Peyer's patch (tissue), 4 donors: ENCODE results near the gene RFX3. TPM values are rescaled to one million over a fixed set of nuclear protein-coding genes. Genes with fewer than 3 reads are reported as not detected.

Source experiments
- DNase-seq, 3 donors: peaks; one replicate each; pipeline ENCODE4 v3.0.0-alpha.2; 2017 to 2019
- H3K27ac ChIP-seq, 4 donors: fragments of 200-600 bp; sonication (generic); one replicate each; pipeline ENCODE4 v1.5.1; 2016 to 2019
- H3K27me3 ChIP-seq, 2 donors: fragments of 200-600 bp; sonication (generic); one replicate each; pipeline ENCODE4 v1.5.1; 2019
- H3K36me3 ChIP-seq, 3 donors: fragments of 200-600 bp; sonication (generic); one replicate each; pipeline ENCODE4 v1.5.1; 2016 to 2019
- H3K4me1 ChIP-seq, 4 donors: fragments of 200-600 bp; sonication (generic); one replicate each; pipeline ENCODE4 v1.5.1; 2016 to 2019
- H3K4me3 ChIP-seq, 4 donors: fragments of 200-600 bp; sonication (generic); 1 replicate in 3 of 4; 2 replicates in 1 of 4; pipeline ENCODE4 v1.5.1; 2016 to 2019; ENCODE audit warnings: mild to moderate bottlenecking in 1 of 4
- H3K9me3 ChIP-seq, 4 donors: fragments of 200-600 bp; sonication (generic); one replicate each; pipeline ENCODE4 v1.5.1; 2016 to 2019; ENCODE audit warnings: mild to moderate bottlenecking in 1 of 4
- POLR2A ChIP-seq, 2 donors: fragments of 450-650 bp; IDR thresholded peaks; one replicate each; pipeline ENCODE4 v1.5.1; 2017; ENCODE audit warnings: antibody characterized with exemption in 2 of 2, mild to moderate bottlenecking in 2 of 2, moderate library complexity in 2 of 2
- total RNA-seq, 4 donors: library from RNA; depleted of rRNA; stranded (reverse); fragments of >200 nt; gene quantifications; one replicate each; pipeline ENCODE4 v1.1.0, GENCODE V29; 2016
- TF ChIP-seq, protein P1 (sequence below), 6 experiments: fragments of 450-650 bp in 4 of 6; fragments of 200-600 bp in 2 of 6; sonication (generic) in 1 of 6; IDR thresholded peaks; one replicate each; pipeline ENCODE4 v1.5.1; 2017 to 2019; ENCODE audit warnings: antibody characterized with exemption in 6 of 6, mild to moderate bottlenecking in 3 of 6, moderate library complexity in 1 of 6

The RFX3 gene
- total RNA-seq, 4 donors from 2014 or later = 3.9 to 31.4 (median 9.5) TPM

DNA sequence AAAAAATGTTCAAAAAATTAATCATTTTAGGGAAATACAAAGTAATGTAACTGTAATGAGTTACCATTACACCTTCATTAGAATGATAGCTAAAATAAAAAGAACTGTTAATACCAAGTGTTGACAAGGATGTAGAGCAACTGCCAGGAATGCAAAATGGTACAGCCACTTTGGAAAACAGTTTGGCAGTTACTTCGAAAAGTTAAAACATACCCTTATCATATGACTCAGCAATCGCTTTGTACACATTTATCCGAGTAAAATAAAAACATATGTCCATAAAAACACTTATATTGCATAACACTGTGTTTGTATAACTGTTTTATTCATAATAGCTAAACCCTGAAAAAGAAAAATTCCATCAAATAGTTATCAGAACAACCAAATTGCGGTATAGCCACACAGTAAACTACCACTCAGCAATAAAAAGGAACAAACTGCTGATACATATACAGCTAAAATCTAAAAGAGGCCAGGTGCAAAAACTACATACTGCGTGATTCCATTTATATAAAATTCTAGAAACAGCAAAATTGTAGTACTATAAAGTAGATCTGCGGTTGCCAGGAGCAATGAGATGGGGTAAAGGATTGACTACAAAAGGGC lies 61.7 kb downstream of the RFX3 start:
- no peak for DNase-seq
- Histone ChIP-seq H3K4me3 (no peak overlapping the region), H3K27me3 (no peaks in the 10 kb centered on the region), H3K27ac (no peak overlapping the region), H3K4me1 (no peaks in the 10 kb centered on the region), H3K36me3 (no peaks in the 10 kb centered on the region), H3K9me3 (no peaks in the 10 kb centered on the region)
- TF ChIP-seq, protein P1, sequence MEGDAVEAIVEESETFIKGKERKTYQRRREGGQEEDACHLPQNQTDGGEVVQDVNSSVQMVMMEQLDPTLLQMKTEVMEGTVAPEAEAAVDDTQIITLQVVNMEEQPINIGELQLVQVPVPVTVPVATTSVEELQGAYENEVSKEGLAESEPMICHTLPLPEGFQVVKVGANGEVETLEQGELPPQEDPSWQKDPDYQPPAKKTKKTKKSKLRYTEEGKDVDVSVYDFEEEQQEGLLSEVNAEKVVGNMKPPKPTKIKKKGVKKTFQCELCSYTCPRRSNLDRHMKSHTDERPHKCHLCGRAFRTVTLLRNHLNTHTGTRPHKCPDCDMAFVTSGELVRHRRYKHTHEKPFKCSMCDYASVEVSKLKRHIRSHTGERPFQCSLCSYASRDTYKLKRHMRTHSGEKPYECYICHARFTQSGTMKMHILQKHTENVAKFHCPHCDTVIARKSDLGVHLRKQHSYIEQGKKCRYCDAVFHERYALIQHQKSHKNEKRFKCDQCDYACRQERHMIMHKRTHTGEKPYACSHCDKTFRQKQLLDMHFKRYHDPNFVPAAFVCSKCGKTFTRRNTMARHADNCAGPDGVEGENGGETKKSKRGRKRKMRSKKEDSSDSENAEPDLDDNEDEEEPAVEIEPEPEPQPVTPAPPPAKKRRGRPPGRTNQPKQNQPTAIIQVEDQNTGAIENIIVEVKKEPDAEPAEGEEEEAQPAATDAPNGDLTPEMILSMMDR (IDR thresholded peaks at IDR 0.05) = no peak
- TF ChIP-seq POLR2A (IDR thresholded peaks at IDR 0.05) = no peak

DNA sequence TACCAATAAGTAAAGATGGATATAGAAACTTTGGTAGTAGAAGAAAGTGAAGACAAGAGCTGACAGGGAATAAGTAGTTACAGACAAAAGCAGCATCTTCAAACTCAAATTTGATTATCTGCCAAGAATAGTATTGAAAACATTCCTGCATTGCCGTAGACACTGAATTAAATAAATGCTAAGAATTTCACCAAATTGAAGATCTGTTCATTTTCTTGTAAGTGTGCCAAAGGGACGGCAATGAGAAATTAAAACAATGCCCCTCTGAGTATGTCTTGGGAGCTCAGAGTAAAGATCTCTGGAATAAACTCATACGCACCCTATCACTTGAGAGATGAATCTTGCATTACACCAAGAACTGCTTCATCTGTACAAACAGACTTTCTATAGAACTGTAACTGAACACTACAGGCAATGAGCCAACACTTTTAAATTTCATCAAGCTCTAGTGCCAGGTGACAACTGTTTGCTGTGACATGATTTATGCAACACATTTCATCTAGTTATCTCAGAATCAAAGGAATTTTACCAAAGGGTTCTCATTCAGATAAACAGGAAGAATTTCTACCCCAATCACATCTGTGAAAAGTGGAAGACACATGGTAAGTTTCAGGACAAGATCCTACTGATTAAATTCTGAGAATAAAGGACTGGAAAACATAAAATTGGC lies 66.9 kb downstream of the RFX3 start:
- H3K4me1 ChIP-seq = no peaks in the 10 kb centered on the region
- TF ChIP-seq, protein P1 (IDR thresholded peaks at IDR 0.05) = no peak
- no peak for TF ChIP-seq POLR2A (IDR thresholded peaks at IDR 0.05)
- H3K4me3 ChIP-seq = no peak overlapping the region

DNA sequence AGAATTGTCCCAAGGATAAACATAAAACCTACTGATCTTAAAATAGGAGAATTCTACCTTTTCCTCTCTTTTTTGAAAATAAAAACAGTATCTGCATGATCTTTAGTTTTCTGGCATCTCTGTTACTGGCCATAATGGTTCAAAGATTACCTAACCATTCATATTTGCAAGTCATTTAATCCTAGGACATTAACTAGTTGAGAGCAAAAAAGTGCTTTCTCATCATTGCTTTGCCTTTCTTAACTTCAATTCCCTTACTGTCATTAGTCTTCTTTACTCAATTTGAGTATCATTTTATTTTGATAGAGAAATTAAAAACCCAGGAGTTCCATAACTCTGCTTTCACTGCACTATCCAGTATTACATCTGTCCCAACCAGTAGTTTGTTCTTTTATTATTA lies 68.6 kb downstream of the RFX3 start:
- no peak overlapping the region for H3K27ac ChIP-seq
- H3K4me1 ChIP-seq = no peaks in the 10 kb centered on the region
- DNase-seq = no peak
- no peaks in the 10 kb centered on the region for H3K27me3 ChIP-seq
- H3K36me3 ChIP-seq = no peaks in the 10 kb centered on the region
- no peaks in the 10 kb centered on the region for H3K9me3 ChIP-seq
- TF ChIP-seq, protein P1 (IDR thresholded peaks at IDR 0.05) = no peak
- no peak for TF ChIP-seq POLR2A (IDR thresholded peaks at IDR 0.05)
- no peak overlapping the region for H3K4me3 ChIP-seq

More for the DNA sequence above, 66.9 kb downstream of the RFX3 start:
- H3K27me3 ChIP-seq = no peaks in the 10 kb centered on the region
- no peak for DNase-seq
- H3K9me3 ChIP-seq = no peaks in the 10 kb centered on the region
- no peaks in the 10 kb centered on the region for H3K36me3 ChIP-seq
- no peak overlapping the region for H3K27ac ChIP-seq

DNA sequence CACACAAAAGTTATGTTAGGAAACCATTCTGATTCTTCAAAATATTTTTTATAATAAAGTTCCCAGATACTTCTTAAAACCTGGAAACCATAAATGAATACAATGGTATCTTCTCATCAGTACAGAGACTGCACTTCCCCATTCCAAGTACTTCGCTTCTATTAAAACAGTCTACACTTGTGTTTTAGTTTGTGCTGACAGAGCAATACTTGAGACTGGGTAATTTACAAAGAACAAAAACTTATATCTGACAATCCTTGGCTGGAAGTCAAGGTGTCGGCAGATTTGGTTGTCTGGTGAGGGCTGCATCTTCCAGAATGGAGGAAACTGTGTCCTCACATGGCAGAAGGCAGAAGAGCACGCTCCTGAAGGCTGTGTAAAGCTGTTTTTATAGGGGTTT lies 70.1 kb downstream of the RFX3 start:
- Histone ChIP-seq H3K27ac (no peak overlapping the region), H3K4me1 (no peaks in the 10 kb centered on the region), H3K27me3 (no peaks in the 10 kb centered on the region), H3K9me3 (no peaks in the 10 kb centered on the region), H3K36me3 (no peaks in the 10 kb centered on the region), H3K4me3 (no peak overlapping the region)
- TF ChIP-seq POLR2A (IDR thresholded peaks at IDR 0.05) = no peak
- TF ChIP-seq, protein P1 (IDR thresholded peaks at IDR 0.05) = no peak
- DNase-seq = no peak

DNA sequence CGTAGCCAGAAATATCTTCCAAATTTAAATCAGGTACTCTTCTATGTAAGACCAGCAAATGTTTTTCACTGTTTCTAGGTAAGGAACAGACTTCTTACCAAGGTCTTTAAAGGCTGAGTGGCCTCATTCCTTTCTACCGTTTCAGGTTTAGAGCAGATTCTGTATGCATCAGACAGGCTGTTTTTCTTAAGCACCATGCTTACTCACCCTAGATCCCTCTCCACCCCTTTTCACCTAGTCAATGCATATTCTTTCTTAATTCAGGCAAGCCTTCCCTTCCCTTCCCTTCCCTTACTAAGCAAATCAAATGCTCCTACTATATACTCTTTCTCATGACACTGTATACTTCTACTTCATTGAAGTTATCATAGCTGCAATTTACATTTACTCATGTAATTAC lies 70.7 kb downstream of the RFX3 start:
- Histone ChIP-seq H3K9me3 (no peaks in the 10 kb centered on the region), H3K27me3 (no peaks in the 10 kb centered on the region), H3K4me3 (no peak overlapping the region), H3K27ac (no peak overlapping the region), H3K36me3 (no peaks in the 10 kb centered on the region), H3K4me1 (no peaks in the 10 kb centered on the region)
- TF ChIP-seq POLR2A (IDR thresholded peaks at IDR 0.05) = no peak
- TF ChIP-seq, protein P1 (IDR thresholded peaks at IDR 0.05) = no peak
- no peak for DNase-seq
